Natural killer cell (primary cell): ENCODE measurements around the gene RALA. TPM values are rescaled to one million over a fixed set of nuclear protein-coding genes. Genes with fewer than 3 reads are reported as not detected.
"Not testable (repeated sequence)": the region's sequence is repeated elsewhere in the genome, so short reads cannot be mapped to it uniquely, and the experiment has no call there.

Experiments used
- ATAC-seq, 3 donors: fragments of 150-1000 bp in 2 of 3; fragments of 200-7000 bp in 1 of 3; cut with Tn5 transposase; 1 replicate in 1 of 3; 2 replicates in 2 of 3; pipeline ENCODE4 v1.10.0; 2021; ENCODE audit warnings: mild to moderate bottlenecking in 2 of 3, moderate library complexity in 2 of 3
- DNase-seq, 2 donors: peaks; one replicate each; pipeline versions ENCODE4 v3.0.0 to v3.0.0-alpha.2; 2013 to 2021; ENCODE audit warnings: mixed read lengths in 1 of 2
- H3K27ac ChIP-seq: one replicate; pipeline ENCODE4 v1.5.1; 2013; ENCODE audit warnings: mild to moderate bottlenecking, low read length
- H3K27me3 ChIP-seq: one replicate; pipeline ENCODE4 v1.6.1; 2013; ENCODE audit warnings: low read length; ENCODE audit not compliant: control insufficient read depth, insufficient read depth
- H3K36me3 ChIP-seq: one replicate; pipeline ENCODE4 v1.6.1; 2013; ENCODE audit warnings: low read length; ENCODE audit not compliant: control insufficient read depth, insufficient read depth
- H3K4me1 ChIP-seq: one replicate; pipeline ENCODE4 v1.6.1; 2013; ENCODE audit warnings: low read length; ENCODE audit not compliant: control insufficient read depth, insufficient read depth
- H3K4me3 ChIP-seq: one replicate; pipeline ENCODE4 v1.5.1; 2013; ENCODE audit warnings: low read length
- H3K9me3 ChIP-seq: one replicate; pipeline ENCODE4 v1.6.1; 2013; ENCODE audit warnings: low read length; ENCODE audit not compliant: control insufficient read depth, insufficient read depth
- H3K27ac Mint-ChIP-seq, 2 donors: one replicate each; pipeline ENCODE4 v1.8.0; 2022; ENCODE audit warnings: mild to moderate bottlenecking in 2 of 2, mixed read lengths in 2 of 2, moderate library complexity in 1 of 2
- H3K27me3 Mint-ChIP-seq, 2 donors: one replicate each; pipeline ENCODE4 v1.8.0; 2022; ENCODE audit warnings: low read depth in 2 of 2, mixed read lengths in 2 of 2
- H3K36me3 Mint-ChIP-seq: one replicate; pipeline ENCODE4 v1.8.0; 2022; ENCODE audit warnings: mixed read lengths
- H3K4me1 Mint-ChIP-seq, 2 donors: one replicate each; pipeline ENCODE4 v1.8.0; 2022; ENCODE audit warnings: mixed read lengths in 2 of 2
- H3K4me3 Mint-ChIP-seq: one replicate; pipeline ENCODE4 v1.8.0; 2022; ENCODE audit warnings: mild to moderate bottlenecking, moderate library complexity, mixed read lengths
- H3K9me3 Mint-ChIP-seq, 2 donors: one replicate each; pipeline ENCODE4 v1.8.0; 2022; ENCODE audit warnings: mixed read lengths in 2 of 2
- WGBS: methylation state at CpG from one replicate; pipeline ENCODE4 v1.1.7; 2013; ENCODE audit warnings: missing lambda C conversion rate; ENCODE audit not compliant: insufficient coverage; 5-methylcytosine and 5-hydroxymethylcytosine counted together
- intact Hi-C: fragments of 100-400 bp; cut with micrococcal nuclease; formaldehyde crosslinking; loops from one replicate; pipeline ENCODE4 v1.14.2; 2022
- total RNA-seq, 4 donors: library from RNA; stranded (reverse); fragments of 120-200 nt in 1 of 4; gene quantifications; one replicate each; pipeline versions ENCODE4 v1.2.3 to v1.2.4, GENCODE V29; 2013 to 2022
- TF ChIP-seq, protein P1 (sequence below): fragments of 200-600 bp; IDR thresholded peaks from one replicate; pipeline ENCODE4 v1.8.0; 2022; ENCODE audit warnings: antibody characterized with exemption

RALA gene
- total RNA-seq, 3 donors from 2014 or later (not counting 1 experiment from before 2014, with no cell fraction given) = 10.2 to 22.0 (median 16.8) TPM

DNA sequence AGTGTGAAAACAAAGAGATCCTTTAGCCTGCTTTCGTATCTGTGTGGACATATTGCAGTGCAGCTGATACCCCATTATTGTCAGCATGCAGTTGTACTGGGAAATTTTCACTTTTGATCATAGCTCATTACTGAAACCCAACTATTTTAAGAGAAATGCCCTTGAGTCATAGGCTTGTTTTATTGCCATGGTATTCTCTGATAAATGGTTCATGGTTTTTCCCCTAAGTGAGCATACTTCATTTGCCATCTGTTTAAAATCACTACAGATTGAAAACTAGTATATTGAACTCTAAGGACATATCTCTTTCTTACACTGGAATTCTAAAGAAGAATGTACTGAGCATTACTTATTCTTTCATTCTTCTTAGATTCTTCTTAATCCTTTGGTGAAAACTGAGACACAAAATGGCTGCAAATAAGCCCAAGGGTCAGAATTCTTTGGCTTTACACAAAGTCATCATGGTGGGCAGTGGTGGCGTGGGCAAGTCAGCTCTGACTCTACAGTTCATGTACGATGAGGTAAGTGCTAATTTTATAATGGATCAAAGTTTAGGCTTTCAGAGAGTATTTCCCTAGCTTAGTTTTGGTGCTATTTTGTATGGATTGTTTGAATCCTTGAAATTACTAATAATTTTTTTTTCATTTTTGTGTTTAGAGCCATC lies 63.0 kb downstream of the RALA start:
- DNase-seq (no peak), ATAC-seq (no peak)
- no peak overlapping the region for H3K4me3 ChIP-seq
- TF ChIP-seq, protein P1, sequence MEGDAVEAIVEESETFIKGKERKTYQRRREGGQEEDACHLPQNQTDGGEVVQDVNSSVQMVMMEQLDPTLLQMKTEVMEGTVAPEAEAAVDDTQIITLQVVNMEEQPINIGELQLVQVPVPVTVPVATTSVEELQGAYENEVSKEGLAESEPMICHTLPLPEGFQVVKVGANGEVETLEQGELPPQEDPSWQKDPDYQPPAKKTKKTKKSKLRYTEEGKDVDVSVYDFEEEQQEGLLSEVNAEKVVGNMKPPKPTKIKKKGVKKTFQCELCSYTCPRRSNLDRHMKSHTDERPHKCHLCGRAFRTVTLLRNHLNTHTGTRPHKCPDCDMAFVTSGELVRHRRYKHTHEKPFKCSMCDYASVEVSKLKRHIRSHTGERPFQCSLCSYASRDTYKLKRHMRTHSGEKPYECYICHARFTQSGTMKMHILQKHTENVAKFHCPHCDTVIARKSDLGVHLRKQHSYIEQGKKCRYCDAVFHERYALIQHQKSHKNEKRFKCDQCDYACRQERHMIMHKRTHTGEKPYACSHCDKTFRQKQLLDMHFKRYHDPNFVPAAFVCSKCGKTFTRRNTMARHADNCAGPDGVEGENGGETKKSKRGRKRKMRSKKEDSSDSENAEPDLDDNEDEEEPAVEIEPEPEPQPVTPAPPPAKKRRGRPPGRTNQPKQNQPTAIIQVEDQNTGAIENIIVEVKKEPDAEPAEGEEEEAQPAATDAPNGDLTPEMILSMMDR = no peak
- H3K27me3 ChIP-seq = no peaks in the 10 kb centered on the region
- H3K4me3 Mint-ChIP-seq = no peak overlapping the region
- H3K4me1 Mint-ChIP-seq = peaks cover 22 to 23% of the 10 kb centered on the region in 2 donors
- intact Hi-C loops = no loop called here
- no peaks in the 10 kb centered on the region for H3K27me3 Mint-ChIP-seq
- no peaks in the 10 kb centered on the region for H3K9me3 Mint-ChIP-seq
- no peaks in the 10 kb centered on the region for H3K4me1 ChIP-seq
- H3K36me3 ChIP-seq = peaks cover 8% of the 10 kb centered on the region
- no peak overlapping the region for H3K27ac ChIP-seq
- no peak overlapping the region for H3K27ac Mint-ChIP-seq
- no peaks in the 10 kb centered on the region for H3K36me3 Mint-ChIP-seq
- 100% methylated on average over 2 of the region's 3 CpGs for WGBS
- no peaks in the 10 kb centered on the region for H3K9me3 ChIP-seq

DNA sequence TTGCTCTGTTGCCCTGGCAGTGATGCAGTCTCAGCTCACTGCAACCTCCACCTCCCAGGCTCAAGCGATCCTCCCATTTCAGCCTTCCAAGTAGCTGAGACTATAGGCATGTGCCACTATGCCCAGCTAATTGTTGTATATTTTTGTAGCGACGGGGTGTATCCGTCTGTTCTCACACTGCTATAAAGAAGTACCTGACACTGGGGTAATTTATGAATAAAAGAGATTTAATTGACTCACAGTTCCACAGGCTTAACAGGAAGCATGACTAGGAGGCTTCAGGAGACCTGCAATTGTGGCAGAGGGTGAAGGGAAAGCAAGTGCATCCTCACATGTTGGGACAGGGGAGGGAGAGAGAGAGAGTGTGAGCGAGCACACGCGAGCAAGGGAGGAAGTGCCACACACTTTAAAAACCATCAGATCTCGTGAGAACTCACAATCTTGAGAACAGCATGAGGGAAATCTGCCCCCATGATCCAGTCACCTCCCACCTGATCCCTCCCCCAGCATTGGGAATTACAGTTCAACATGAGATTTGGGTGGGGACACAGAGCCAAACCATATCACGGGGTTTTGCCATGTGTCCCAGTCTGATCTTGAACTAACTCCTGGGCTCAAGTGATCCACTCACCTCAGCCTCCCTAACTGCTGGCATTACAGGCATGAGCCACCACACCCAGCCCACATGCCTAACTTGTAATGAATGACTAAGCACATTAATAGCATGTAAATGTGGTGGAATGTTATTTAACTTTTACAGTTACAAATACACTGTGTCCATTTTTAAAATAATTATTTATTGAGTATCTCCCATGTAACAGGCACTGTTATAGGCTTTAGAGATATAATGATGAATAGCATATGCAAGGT lies 65.5 kb downstream of the RALA start:
- H3K27ac ChIP-seq = no peak overlapping the region
- Mint-ChIP-seq H3K36me3 (no peaks in the 10 kb centered on the region), H3K4me3 (no peak overlapping the region), H3K27me3 (no peaks in the 10 kb centered on the region), H3K4me1 (peaks cover 5% of the 10 kb centered on the region in 2 donors), H3K9me3 (peaks cover 0 to 2% of the 10 kb centered on the region in 2 donors), H3K27ac (no peak overlapping the region)
- ATAC-seq (no peak), DNase-seq (no peak)
- no peak overlapping the region for H3K4me3 ChIP-seq
- H3K4me1 ChIP-seq = no peaks in the 10 kb centered on the region
- peaks cover 15% of the 10 kb centered on the region for H3K36me3 ChIP-seq
- no peaks in the 10 kb centered on the region for H3K9me3 ChIP-seq
- TF ChIP-seq, protein P1 = no peak
- WGBS = 85% methylated on average over 9 of the region's 9 CpGs
- H3K27me3 ChIP-seq = no peaks in the 10 kb centered on the region
- intact Hi-C loops = no loop called here

DNA sequence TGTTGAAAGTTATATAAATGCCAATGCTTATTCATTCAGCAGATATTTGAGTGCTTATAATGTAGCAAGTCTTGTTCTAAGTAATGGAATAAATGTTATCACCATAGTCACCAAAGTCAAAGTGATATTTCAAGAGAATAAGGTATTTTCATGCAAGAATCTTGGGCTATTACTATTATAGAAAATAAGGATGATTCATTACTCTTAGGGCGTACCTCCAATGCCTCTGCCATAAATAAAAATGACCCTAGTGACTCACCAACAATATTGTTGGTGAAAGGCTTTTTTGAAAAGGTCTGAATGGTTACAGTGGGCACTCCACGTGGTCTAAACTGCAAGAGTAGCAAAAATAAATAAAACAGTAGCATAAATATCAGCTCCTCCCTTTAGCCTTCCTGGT lies 68.4 kb downstream of the RALA start:
- TF ChIP-seq, protein P1 = no peak
- intact Hi-C loops = no loop called here

DNA sequence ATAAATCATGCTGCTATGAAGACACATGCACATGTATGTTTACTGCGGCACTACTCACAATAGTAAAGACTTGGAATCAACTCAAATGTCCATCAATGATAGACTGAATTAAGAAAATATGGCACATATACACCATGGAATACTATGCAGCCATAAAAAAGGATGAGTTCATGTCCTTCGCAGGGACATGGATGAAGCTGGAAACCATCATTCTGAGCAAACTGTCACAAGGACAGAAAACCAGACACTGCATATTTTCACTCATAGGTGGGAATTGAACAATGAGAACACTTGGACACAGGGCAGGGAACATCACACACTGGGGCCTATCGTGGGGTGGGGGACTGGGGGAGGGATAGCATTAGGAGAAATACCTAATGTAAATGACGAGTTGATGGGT lies 69.7 kb downstream of the RALA start:
- peaks cover 25% of the 10 kb centered on the region for H3K36me3 ChIP-seq
- ATAC-seq, H3K4me3 ChIP-seq, H3K9me3 Mint-ChIP-seq, H3K27ac Mint-ChIP-seq, H3K27ac ChIP-seq, H3K9me3 ChIP-seq, H3K4me1 Mint-ChIP-seq, intact Hi-C loops, H3K27me3 Mint-ChIP-seq, DNase-seq, H3K4me3 Mint-ChIP-seq, H3K4me1 ChIP-seq, H3K27me3 ChIP-seq: not testable (repeated sequence)
- peaks cover 17% of the 10 kb centered on the region for H3K36me3 Mint-ChIP-seq
- 78% methylated on average over 2 of the region's 4 CpGs for WGBS

More for the DNA sequence above, 68.4 kb downstream of the RALA start:
- Histone ChIP-seq H3K27ac (no peak overlapping the region), H3K9me3 (no peaks in the 10 kb centered on the region), H3K4me1 (no peaks in the 10 kb centered on the region), H3K36me3 (peaks cover 19% of the 10 kb centered on the region), H3K27me3 (no peaks in the 10 kb centered on the region), H3K4me3 (no peak overlapping the region)
- Mint-ChIP-seq H3K4me1 (no peaks in the 10 kb centered on the region), H3K9me3 (peaks cover 0 to 2% of the 10 kb centered on the region in 2 donors), H3K27me3 (no peaks in the 10 kb centered on the region), H3K36me3 (peaks cover 8% of the 10 kb centered on the region), H3K27ac (no peak overlapping the region), H3K4me3 (no peak overlapping the region)
- ATAC-seq (no peak), DNase-seq (no peak)
- WGBS = 100% methylated on average over 1 of the region's 2 CpGs
